ENCODE measurements around the gene FBXW8.
A peak's percentile ranks its signal among the peaks of the same experiment; 100 is the strongest.

FBXW8 gene

DNA sequence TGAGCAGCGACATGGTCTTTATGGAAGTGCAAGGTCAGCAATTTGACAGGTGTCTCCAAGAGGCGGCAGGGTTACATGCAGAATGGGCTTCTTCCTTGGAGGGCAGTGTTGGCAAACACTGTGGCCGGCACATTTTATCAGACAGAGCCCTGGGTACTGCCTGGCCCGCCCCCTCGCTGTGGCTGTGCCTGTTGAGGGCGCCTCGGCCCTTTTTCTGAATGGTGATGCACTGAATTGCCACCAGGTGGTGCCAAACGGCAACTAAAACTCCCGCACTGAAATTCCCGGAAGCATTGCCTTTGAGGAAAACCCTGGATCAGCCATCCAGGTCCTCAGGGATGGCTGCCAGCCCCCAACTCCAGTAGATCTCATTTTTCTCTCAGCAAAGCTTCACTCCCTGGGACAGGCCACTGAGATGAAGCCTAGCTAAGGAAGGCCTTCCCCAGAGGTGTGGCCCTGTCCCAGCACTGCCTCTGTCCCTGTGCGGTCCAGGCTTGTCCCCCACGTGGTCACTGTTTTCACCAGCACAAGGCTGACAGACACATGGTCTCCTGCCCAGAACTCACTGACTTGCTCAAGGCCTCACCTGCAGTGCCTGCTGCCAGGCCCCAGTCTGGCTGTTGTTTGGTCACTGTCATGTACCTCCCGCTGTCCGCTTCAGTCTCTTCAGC is 114.9 kb downstream of the FBXW8 start:
- DNase-seq (ENCODE audit: extremely low read depth, low read depth), result peak; percentile 22
- TF ChIP-seq, protein P1, sequence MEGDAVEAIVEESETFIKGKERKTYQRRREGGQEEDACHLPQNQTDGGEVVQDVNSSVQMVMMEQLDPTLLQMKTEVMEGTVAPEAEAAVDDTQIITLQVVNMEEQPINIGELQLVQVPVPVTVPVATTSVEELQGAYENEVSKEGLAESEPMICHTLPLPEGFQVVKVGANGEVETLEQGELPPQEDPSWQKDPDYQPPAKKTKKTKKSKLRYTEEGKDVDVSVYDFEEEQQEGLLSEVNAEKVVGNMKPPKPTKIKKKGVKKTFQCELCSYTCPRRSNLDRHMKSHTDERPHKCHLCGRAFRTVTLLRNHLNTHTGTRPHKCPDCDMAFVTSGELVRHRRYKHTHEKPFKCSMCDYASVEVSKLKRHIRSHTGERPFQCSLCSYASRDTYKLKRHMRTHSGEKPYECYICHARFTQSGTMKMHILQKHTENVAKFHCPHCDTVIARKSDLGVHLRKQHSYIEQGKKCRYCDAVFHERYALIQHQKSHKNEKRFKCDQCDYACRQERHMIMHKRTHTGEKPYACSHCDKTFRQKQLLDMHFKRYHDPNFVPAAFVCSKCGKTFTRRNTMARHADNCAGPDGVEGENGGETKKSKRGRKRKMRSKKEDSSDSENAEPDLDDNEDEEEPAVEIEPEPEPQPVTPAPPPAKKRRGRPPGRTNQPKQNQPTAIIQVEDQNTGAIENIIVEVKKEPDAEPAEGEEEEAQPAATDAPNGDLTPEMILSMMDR (IDR thresholded peaks at IDR 0.05; ENCODE audit: low read depth, low read length), result peak; percentile 88

DNA sequence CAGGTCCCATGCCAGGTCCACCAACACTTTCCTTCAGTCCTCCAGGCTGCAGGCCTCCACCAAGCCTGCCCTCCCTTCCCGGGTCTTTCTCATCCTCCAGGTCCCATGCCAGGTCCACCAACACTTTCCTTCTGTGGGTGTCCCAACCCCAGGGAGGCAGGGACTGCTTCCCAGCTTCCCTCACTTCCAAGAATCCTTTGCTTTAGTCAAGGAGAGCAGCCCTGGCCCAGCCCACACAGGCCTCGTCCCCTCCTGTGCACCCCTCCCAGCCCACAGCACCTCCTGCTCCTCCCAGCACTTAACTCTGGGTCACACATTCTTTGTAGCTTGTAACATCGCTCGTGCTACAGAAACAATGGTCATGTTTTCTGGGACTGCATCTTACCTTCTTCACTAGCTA is 115.6 kb downstream of the FBXW8 start:
- TF ChIP-seq, protein P1 (IDR thresholded peaks at IDR 0.05; ENCODE audit: low read depth, low read length), result no peak
- no peak for DNase-seq (ENCODE audit: extremely low read depth, low read depth)

DNA sequence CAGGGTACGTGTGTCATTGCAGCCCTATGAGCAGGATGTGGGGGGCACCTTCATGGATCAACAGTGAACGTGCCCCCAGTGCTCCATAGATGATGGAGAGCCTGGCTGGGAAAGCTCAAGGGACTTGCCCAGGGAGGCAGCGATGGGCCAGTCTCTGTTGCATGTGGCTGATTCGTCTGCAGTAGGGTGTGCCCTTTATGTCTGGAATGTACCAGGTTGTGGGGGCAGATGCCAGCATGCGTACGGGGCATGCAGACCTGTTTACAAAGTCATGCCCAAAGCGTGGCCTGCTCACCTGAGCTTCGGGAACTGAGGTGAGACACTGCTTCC is 116.1 kb downstream of the FBXW8 start:
- TF ChIP-seq, protein P1 (IDR thresholded peaks at IDR 0.05; ENCODE audit: low read depth, low read length), result no peak
- no peak for DNase-seq (ENCODE audit: extremely low read depth, low read depth)

DNA sequence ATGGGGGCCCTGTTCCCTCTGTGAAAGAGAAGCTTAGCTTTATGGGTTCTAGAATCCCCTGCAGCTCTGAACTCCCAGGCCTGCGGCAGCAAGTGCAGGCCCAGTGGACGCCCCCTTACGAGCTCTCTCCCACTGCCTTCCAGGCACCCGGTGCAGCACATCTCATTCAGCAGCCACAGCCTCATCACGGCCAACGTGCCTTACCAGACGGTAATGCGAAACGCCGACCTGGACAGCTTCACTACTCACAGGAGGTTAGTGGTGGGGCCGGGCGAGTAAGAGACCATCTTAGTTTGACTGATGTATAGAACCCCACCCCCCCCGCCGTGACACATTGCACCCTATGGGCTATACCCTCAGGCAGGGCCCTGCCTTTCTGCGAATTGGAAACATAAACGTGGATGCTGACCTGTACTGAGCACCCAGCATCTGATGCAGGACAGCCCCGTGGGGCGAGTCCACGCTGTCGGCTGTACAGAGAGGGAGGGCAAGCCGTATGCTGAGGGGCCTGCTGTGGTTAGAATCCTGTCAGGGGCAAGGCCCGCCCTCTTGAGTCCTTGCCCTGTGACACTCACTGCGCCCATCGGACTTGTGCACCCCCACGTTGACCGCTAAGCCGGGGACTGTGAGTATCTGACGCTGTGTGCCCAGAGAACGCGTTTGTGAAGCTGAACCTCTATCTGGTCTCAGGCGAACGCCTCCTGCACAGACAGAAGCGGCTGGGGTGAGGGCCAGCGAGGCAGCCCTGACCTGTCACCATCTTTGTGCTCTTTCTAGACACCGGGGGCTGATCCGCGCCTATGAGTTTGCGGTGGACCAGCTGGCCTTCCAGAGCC is 116.7 kb downstream of the FBXW8 start:
- TF ChIP-seq, protein P1 (IDR thresholded peaks at IDR 0.05; ENCODE audit: low read depth, low read length), result no peak
- no peak for DNase-seq (ENCODE audit: extremely low read depth, low read depth)

DNA sequence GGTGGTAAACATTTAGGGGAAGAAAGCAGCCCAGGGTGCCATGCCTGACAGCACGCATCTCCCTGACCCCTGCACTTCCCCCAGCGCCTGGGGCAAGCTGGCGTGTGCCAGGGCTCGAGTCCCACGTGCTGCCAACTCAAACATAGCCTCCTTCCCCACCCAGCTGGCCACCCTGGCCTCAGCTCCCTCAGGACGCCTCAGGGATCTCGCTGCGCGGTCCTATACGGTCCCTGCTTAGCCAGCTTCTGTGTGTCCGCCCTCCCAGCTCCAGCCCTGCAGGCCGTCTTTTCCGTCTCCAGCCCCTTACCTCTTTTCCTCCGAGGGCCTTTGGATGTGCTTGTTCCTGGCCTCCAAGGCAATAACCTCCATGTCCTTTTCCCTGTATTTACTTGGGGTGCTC is 117.5 kb downstream of the FBXW8 start:
- no peak for DNase-seq (ENCODE audit: extremely low read depth, low read depth)
- TF ChIP-seq, protein P1 (IDR thresholded peaks at IDR 0.05; ENCODE audit: low read depth, low read length), result no peak

DNA sequence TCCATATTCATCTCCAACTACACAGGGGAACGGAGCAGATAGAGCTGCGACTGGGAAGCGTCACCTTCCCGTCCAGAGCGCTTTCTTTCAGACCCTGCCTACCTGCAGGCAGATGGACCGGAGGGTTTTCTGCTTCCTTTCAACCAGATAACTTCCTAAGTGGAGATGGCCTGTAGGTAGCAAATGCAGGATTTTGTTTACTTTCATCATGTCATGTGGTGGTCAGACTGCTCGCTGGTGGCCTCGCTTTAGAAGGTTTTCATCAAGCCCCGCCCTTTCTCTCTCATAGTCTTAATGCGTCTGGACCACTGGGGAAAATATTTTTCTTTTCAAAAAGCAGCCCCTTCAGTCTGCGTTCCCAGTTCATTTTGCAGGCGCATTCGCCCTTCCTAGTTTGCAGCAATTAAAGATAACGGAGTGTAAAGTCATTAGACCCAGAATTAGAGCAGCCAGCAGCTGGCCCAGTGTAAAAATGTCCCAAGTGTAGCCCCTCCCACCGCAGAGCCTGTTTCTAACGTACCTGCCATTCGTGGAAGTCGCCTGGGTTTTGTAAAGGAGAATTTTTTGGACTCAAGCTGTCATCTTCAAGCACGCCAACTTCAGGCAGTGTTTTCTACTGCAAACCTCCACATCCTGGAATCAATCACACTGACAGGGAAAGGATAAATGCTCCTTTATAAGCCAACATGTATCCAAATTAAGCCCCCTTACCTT is 119.6 kb downstream of the FBXW8 start:
- TF ChIP-seq, protein P1 (IDR thresholded peaks at IDR 0.05; ENCODE audit: low read depth, low read length), result no peak
- no peak for DNase-seq (ENCODE audit: extremely low read depth, low read depth)
